Endothelial cell of umbilical vein (primary cell): ENCODE measurements around the gene GPR42. TPM values are rescaled to one million over a fixed set of nuclear protein-coding genes. Genes with fewer than 3 reads are reported as not detected.

Source experiments
- BruUV-seq: library from RNA; stranded (reverse); fragments of 400-500 nt; replicated peaks from 2 replicates; lab custom pipeline; 2021; lab: Mats Ljungman, UMichigan
- CTCF ChIA-PET: fragments of 300-600, 350-600 bp; sonication (Branson Sonifier 250); formaldehyde crosslinking; loops from one replicate; lab custom pipeline; 2021; ENCODE audit warnings: antibody characterized with exemption, inconsistent platforms; lab: Charles Lee
- POLR2A ChIA-PET: fragments of 300-600, 350-600 bp; sonication (Branson Sonifier 250); formaldehyde crosslinking; loops from one replicate; lab custom pipeline; 2021; ENCODE audit warnings: antibody characterized with exemption, inconsistent platforms; lab: Charles Lee
- DNase-seq: peaks from one replicate; pipeline ENCODE4 v3.0.0-alpha.2; 2011; ENCODE audit warnings: low read depth, low spot score
- FAIRE-seq: peaks from 2 replicates; lab custom pipeline; 2011; peaks lifted over from hg19 to GRCh38; lab: Jason Lieb, UNC
- H2AFZ ChIP-seq: 2 replicates; pipeline ENCODE4 v1.6.0; 2012; ENCODE audit warnings: low read depth, low read length, control low read depth, inconsistent platforms
- H3K27ac ChIP-seq: 2 replicates; pipeline ENCODE4 v1.5.1; 2011; ENCODE audit warnings: low read depth, mild to moderate bottlenecking, control low read depth, low read length, moderate library complexity; ENCODE audit not compliant: insufficient read depth
- H3K27me3 ChIP-seq, 2 experiments: 2 replicates each; pipeline versions ENCODE4 v1.6.0 to v1.6.1; 2011; ENCODE audit warnings: low read length in 2 of 2, mixed read lengths in 1 of 2; ENCODE audit not compliant: control insufficient read depth in 2 of 2, insufficient read depth in 2 of 2
- H3K36me3 ChIP-seq, 2 experiments: 2 replicates in 1 of 2; 3 replicates in 1 of 2; pipeline ENCODE4 v1.5.1; 2011; ENCODE audit warnings: low read length in 2 of 2, mild to moderate bottlenecking in 1 of 2, moderate library complexity in 1 of 2; ENCODE audit not compliant: control insufficient read depth in 2 of 2, insufficient read depth in 2 of 2; ENCODE audit errors: extremely low read depth in 1 of 2
- H3K4me1 ChIP-seq: 3 replicates; pipeline ENCODE4 v1.5.1; 2011; ENCODE audit warnings: mild to moderate bottlenecking, low read length; ENCODE audit not compliant: control insufficient read depth, insufficient read depth; ENCODE audit errors: extremely low read depth
- H3K4me2 ChIP-seq: 2 replicates; pipeline ENCODE4 v1.6.1; 2011; ENCODE audit warnings: low read length, control low read depth, mixed read lengths; ENCODE audit not compliant: insufficient read depth
- H3K4me3 ChIP-seq, 3 experiments: fragments of 200-600 bp in 1 of 3; sonication (generic), shearing (Covaris generic) in 1 of 3; replicated peaks in 1 of 3; 2 replicates each; pipeline ENCODE4 v1.5.1; 2011 to 2016; ENCODE audit warnings: control low read depth in 3 of 3, low read length in 3 of 3, mild to moderate bottlenecking in 2 of 3, inconsistent platforms in 1 of 3, low read depth in 1 of 3, moderate library complexity in 1 of 3; ENCODE audit not compliant: insufficient read depth in 1 of 3
- H3K79me2 ChIP-seq: 2 replicates; pipeline ENCODE4 v1.6.0; 2012; ENCODE audit warnings: low read length, inconsistent platforms; ENCODE audit not compliant: control insufficient read depth, insufficient read depth
- H3K9ac ChIP-seq: replicated peaks from 2 replicates; pipeline ENCODE3; 2011; ENCODE audit warnings: low read length, control low read depth; ENCODE audit not compliant: insufficient read depth; ENCODE audit errors: extremely low read depth
- H3K9me1 ChIP-seq: replicated peaks from 3 replicates; pipeline ENCODE4 v1.6.0; 2011; ENCODE audit warnings: mild to moderate bottlenecking, low read length; ENCODE audit not compliant: control insufficient read depth, insufficient read depth; ENCODE audit errors: extremely low read depth
- H3K9me3 ChIP-seq: replicated peaks from 2 replicates; pipeline ENCODE4 v1.5.1; 2012; ENCODE audit warnings: low read length, inconsistent platforms; ENCODE audit not compliant: control insufficient read depth, insufficient read depth
- H4K20me1 ChIP-seq: replicated peaks from 2 replicates; pipeline ENCODE3; 2011; ENCODE audit warnings: mild to moderate bottlenecking, low read length; ENCODE audit not compliant: control insufficient read depth, insufficient read depth; ENCODE audit errors: extremely low read depth
- CTCF ChIP-seq, 2 donors: IDR thresholded peaks; 1 replicate in 1 of 2; 2 replicates in 1 of 2; pipeline ENCODE4 v1.5.1; 2011; ENCODE audit warnings: low read length in 2 of 2, mild to moderate bottlenecking in 2 of 2, moderate library complexity in 2 of 2, control low read depth in 1 of 2, inconsistent platforms in 1 of 2, low read depth in 1 of 2; ENCODE audit not compliant: insufficient read depth in 1 of 2; ENCODE audit errors: extremely low read depth in 1 of 2
- EZH2 ChIP-seq: IDR thresholded peaks from 2 replicates; pipeline ENCODE4 v1.6.1; 2012; ENCODE audit warnings: borderline replicate concordance, low read depth, mild to moderate bottlenecking, moderate library complexity, low read length, inconsistent platforms; ENCODE audit not compliant: severe bottlenecking
- FOS ChIP-seq: IDR thresholded peaks from 2 replicates; pipeline ENCODE4 v1.6.1; 2011; ENCODE audit warnings: mild to moderate bottlenecking, low read length, moderate library complexity, borderline replicate concordance; ENCODE audit not compliant: insufficient read depth
- GATA2 ChIP-seq: IDR thresholded peaks from 2 replicates; pipeline ENCODE4 v1.7.0; 2011; ENCODE audit warnings: low read depth, mild to moderate bottlenecking, moderate library complexity, mixed read lengths, low read length; ENCODE audit not compliant: insufficient read length, insufficient read depth
- JUN ChIP-seq: IDR thresholded peaks from 2 replicates; pipeline ENCODE4 v1.6.1; 2011; ENCODE audit warnings: borderline replicate concordance, low read depth; ENCODE audit not compliant: insufficient read length, insufficient read depth
- MAX ChIP-seq: IDR thresholded peaks from 2 replicates; pipeline ENCODE4 v1.6.1; 2011; ENCODE audit not compliant: insufficient read depth, insufficient read length
- MYC ChIP-seq: IDR thresholded peaks from one replicate; pipeline ENCODE4 v1.6.1; 2011; ENCODE audit warnings: mild to moderate bottlenecking, low read depth, low read length
- POLR2A ChIP-seq: IDR thresholded peaks from 2 replicates; pipeline ENCODE4 v1.6.1; 2012; ENCODE audit warnings: low read depth, mild to moderate bottlenecking, control low read depth, low read length
- POLR2AphosphoS5 ChIP-seq: IDR thresholded peaks from 2 replicates; pipeline ENCODE4 v1.6.1; 2012; ENCODE audit warnings: low read depth, mild to moderate bottlenecking, control low read depth, low read length, moderate library complexity; ENCODE audit not compliant: insufficient read depth
- dilution Hi-C: fragments of 300-500 bp; cut with MboI; formaldehyde crosslinking; loops from one replicate; pipeline ENCODE4 v1.15.0; 2019; ENCODE audit warnings: low sequenced_read_pairs; ENCODE audit not compliant: extremely low pct_ligation_motif_present
- intact Hi-C: fragments of 100-400 bp; cut with micrococcal nuclease; formaldehyde crosslinking; loops from one replicate; pipeline ENCODE4 v1.10.0; 2022
- polyA plus RNA-seq, 4 experiments: library from polyadenylated mRNA; depleted of rRNA in 3 of 4; stranded (reverse) in 3 of 4; unstranded in 1 of 4; fragments of >200 nt; gene quantifications; 2 replicates each; pipeline versions ENCODE4 v1.2.1 to v1.2.3, GENCODE V29; 2011 to 2012; ENCODE audit warnings: missing spikeins in 1 of 4
- total RNA-seq: library from RNA; stranded (reverse); gene quantifications from 2 replicates; pipeline ENCODE4 v1.2.3, GENCODE V29; 2021

The GPR42 gene
- total and polyA plus RNA-seq, 2 donors (not counting 3 experiments of a cell fraction or from before 2014, with no cell fraction given) = not detected

- H3K4me3 ChIP-seq = no peak overlapping the region
Observed at GRCh38 chr19:35407619-35408018, 36.8 kb downstream of the GPR42 start.

More at GRCh38 chr19:35407619-35408018, 36.8 kb downstream of the GPR42 start:
- no peak overlapping the region for H3K9ac ChIP-seq
- no peaks in the 10 kb centered on the region for H4K20me1 ChIP-seq
- ChIA-PET POLR2A (no interaction called here), CTCF (interaction anchor here (1.6 kb wide), 1 partner anchor 9 kb away, joined by 3 read pairs; no protein-coding TSS in a partner anchor)
- no TSS peak for BruUV-seq
- no peak for DNase-seq
- no peak overlapping the region for H3K27ac ChIP-seq
- H3K4me1 ChIP-seq = no peaks in the 10 kb centered on the region
- H3K27me3 ChIP-seq = no peaks in the 10 kb centered on the region
- no peaks in the 10 kb centered on the region for H3K36me3 ChIP-seq
- no peak overlapping the region for H2AFZ ChIP-seq
- intact Hi-C loops (no loop called here), dilution Hi-C loops (no loop called here)
- H3K9me3 ChIP-seq = no peaks in the 10 kb centered on the region
- no peaks in the 10 kb centered on the region for H3K9me1 ChIP-seq
- no peak overlapping the region for H3K4me2 ChIP-seq
- no peak for FAIRE-seq
- no peak for TF ChIP-seq JUN
- TF ChIP-seq FOS = no peak
- TF ChIP-seq MYC = no peak
- TF ChIP-seq CTCF (IDR thresholded peaks at IDR 0.05; ENCODE audit: extremely low read depth in 1 of 2, insufficient read depth in 1 of 2, low read depth in 1 of 2, low read length in 2 of 2) = no peak
- no peak for TF ChIP-seq EZH2
- no peak for TF ChIP-seq POLR2AphosphoS5
- TF ChIP-seq GATA2 = no peak
- TF ChIP-seq POLR2A = no peak
- TF ChIP-seq MAX = no peak
- no peaks in the 10 kb centered on the region for H3K79me2 ChIP-seq
